H1 (cell line): ENCODE measurements around the gene TMEM25. TPM values are rescaled to one million over a fixed set of nuclear protein-coding genes. Genes with fewer than 3 reads are reported as not detected.

Experiments used
- CTCF ChIA-PET: fragments of 300-600 bp; sonication (Branson Sonifier 250); formaldehyde crosslinking; loops from one replicate; lab custom pipeline; 2021; ENCODE audit not compliant: partially characterized antibody; lab: Charles Lee
- POLR2A ChIA-PET: fragments of 300-600 bp; sonication (Branson Sonifier 250); formaldehyde crosslinking; loops from one replicate; lab custom pipeline; 2021; ENCODE audit warnings: inconsistent platforms; ENCODE audit not compliant: partially characterized antibody; lab: Charles Lee
- DNase-seq, 2 experiments: peaks; one replicate each; pipeline versions ENCODE4 v3.0.0 to v3.0.0-alpha.2; 2010 to 2022; ENCODE audit warnings: low spot score in 2 of 2, low read depth in 1 of 2, mixed read lengths in 1 of 2
- FAIRE-seq: peaks from 2 replicates; lab custom pipeline; 2011; peaks lifted over from hg19 to GRCh38; lab: Jason Lieb, UNC
- H2AFZ ChIP-seq: 2 replicates; pipeline ENCODE4 v1.8.1; 2012; ENCODE audit warnings: low read length, inconsistent platforms
- H2AK5ac ChIP-seq: 2 replicates; pipeline ENCODE4 v1.6.1; 2013; ENCODE audit warnings: low read depth, low read length
- H2BK120ac ChIP-seq: replicated peaks from 2 replicates; pipeline ENCODE3; 2013; ENCODE audit warnings: low read depth, low read length, inconsistent platforms
- H2BK12ac ChIP-seq: 2 replicates; pipeline ENCODE4 v1.6.1; 2013; ENCODE audit warnings: low read depth, low read length
- H2BK15ac ChIP-seq: 2 replicates; pipeline ENCODE4 v1.6.1; 2013; ENCODE audit warnings: low read length
- H2BK20ac ChIP-seq: 2 replicates; pipeline ENCODE4 v1.6.1; 2013; ENCODE audit warnings: low read length
- H2BK5ac ChIP-seq: 2 replicates; pipeline ENCODE4 v1.6.1; 2013; ENCODE audit warnings: low read depth, low read length
- H3K14ac ChIP-seq: 2 replicates; pipeline ENCODE4 v1.6.1; 2013; ENCODE audit warnings: inconsistent platforms; ENCODE audit not compliant: insufficient read length
- H3K18ac ChIP-seq: 2 replicates; pipeline ENCODE4 v1.6.1; 2013; ENCODE audit warnings: low read length; ENCODE audit errors: extremely low read depth
- H3K23ac ChIP-seq: 2 replicates; pipeline ENCODE4 v1.6.1; 2013; ENCODE audit warnings: inconsistent platforms; ENCODE audit not compliant: insufficient read length
- H3K23me2 ChIP-seq: 2 replicates; pipeline ENCODE4 v1.6.1; 2013; ENCODE audit warnings: low read depth, low read length
- H3K27ac ChIP-seq: 2 replicates; pipeline ENCODE4 v1.6.1; 2011; ENCODE audit warnings: low read depth, low read length, inconsistent platforms
- H3K27me3 ChIP-seq, 4 experiments: replicated peaks in 1 of 4; 1 replicate in 1 of 4; 2 replicates in 3 of 4; pipeline versions ENCODE4 v1.6.1 to v1.8.1; 2011 to 2013; ENCODE audit warnings: low read length in 3 of 4, mild to moderate bottlenecking in 3 of 4, inconsistent platforms in 2 of 4, mixed read lengths in 2 of 4, moderate library complexity in 1 of 4; ENCODE audit not compliant: control insufficient read depth in 3 of 4, insufficient read depth in 3 of 4; ENCODE audit errors: extremely low read depth in 1 of 4
- H3K36me3 ChIP-seq, 4 experiments: 2 replicates each; pipeline versions ENCODE4 v1.6.1 to v1.8.1; 2011 to 2013; ENCODE audit warnings: mild to moderate bottlenecking in 4 of 4, low read length in 3 of 4, moderate library complexity in 2 of 4, control low read depth in 1 of 4, inconsistent platforms in 1 of 4; ENCODE audit not compliant: insufficient read depth in 4 of 4, control insufficient read depth in 2 of 4
- H3K4ac ChIP-seq: replicated peaks from 2 replicates; pipeline ENCODE3; 2013; ENCODE audit warnings: low read length, low read depth, mixed read lengths, inconsistent platforms; ENCODE audit not compliant: insufficient read length
- H3K4me1 ChIP-seq, 4 experiments: replicated peaks in 1 of 4; 1 replicate in 1 of 4; 2 replicates in 3 of 4; pipeline versions ENCODE4 v1.6.1 to v1.8.1; 2011 to 2013; ENCODE audit warnings: low read length in 3 of 4, inconsistent platforms in 2 of 4, mixed read lengths in 1 of 4; ENCODE audit not compliant: insufficient read depth in 4 of 4, control insufficient read depth in 3 of 4
- H3K4me2 ChIP-seq, 2 experiments: 2 replicates each; pipeline versions ENCODE4 v1.6.1 to v1.8.1; 2011 to 2013; ENCODE audit warnings: low read depth in 2 of 2, low read length in 2 of 2, control low read depth in 1 of 2, inconsistent platforms in 1 of 2, mild to moderate bottlenecking in 1 of 2; ENCODE audit not compliant: insufficient read depth in 1 of 2
- H3K4me3 ChIP-seq, 4 experiments: fragments of 200-600, 300-600 bp in 1 of 4; sonication (generic), shearing (Covaris generic), sonication (Bioruptor Twin) in 1 of 4; 2 replicates each; pipeline versions ENCODE4 v1.5.1 to v1.8.1; 2011 to 2016; ENCODE audit warnings: low read length in 4 of 4, low read depth in 3 of 4, control low read depth in 2 of 4, inconsistent platforms in 2 of 4, mild to moderate bottlenecking in 2 of 4, mixed read lengths in 1 of 4, moderate library complexity in 1 of 4; ENCODE audit not compliant: insufficient read depth in 2 of 4; ENCODE audit errors: extremely low read depth in 1 of 4
- H3K56ac ChIP-seq: replicated peaks from 2 replicates; pipeline ENCODE3; 2013; ENCODE audit warnings: low read depth, mild to moderate bottlenecking, mixed read lengths, low read length, inconsistent platforms; ENCODE audit not compliant: insufficient read length
- H3K79me1 ChIP-seq: 2 replicates; pipeline ENCODE4 v1.6.1; 2013; ENCODE audit warnings: low read depth, low read length, control low read depth
- H3K79me2 ChIP-seq, 2 experiments: 2 replicates each; pipeline versions ENCODE4 v1.6.1 to v1.8.1; 2012 to 2013; ENCODE audit warnings: low read length in 2 of 2, mild to moderate bottlenecking in 2 of 2, inconsistent platforms in 1 of 2; ENCODE audit not compliant: insufficient read depth in 2 of 2, control insufficient read depth in 1 of 2
- H3K9ac ChIP-seq, 4 experiments: replicated peaks in 1 of 4; 1 replicate in 1 of 4; 2 replicates in 3 of 4; pipeline versions ENCODE4 v1.6.1 to v1.8.1; 2011 to 2013; ENCODE audit warnings: low read depth in 3 of 4, low read length in 3 of 4, control low read depth in 2 of 4, mild to moderate bottlenecking in 2 of 4, moderate library complexity in 2 of 4, inconsistent platforms in 1 of 4; ENCODE audit errors: extremely low read depth in 1 of 4
- H3K9me3 ChIP-seq, 2 experiments: 2 replicates each; pipeline versions ENCODE4 v1.6.1 to v1.8.1; 2012 to 2013; ENCODE audit warnings: mild to moderate bottlenecking in 2 of 2, moderate library complexity in 2 of 2, control low read depth in 1 of 2, inconsistent platforms in 1 of 2, low read depth in 1 of 2, low read length in 1 of 2, mixed read lengths in 1 of 2; ENCODE audit not compliant: insufficient read depth in 2 of 2
- H4K20me1 ChIP-seq, 2 experiments: replicated peaks in 1 of 2; 2 replicates each; pipeline versions ENCODE3 to v1.8.1; 2011 to 2013; ENCODE audit warnings: inconsistent platforms in 2 of 2, low read length in 2 of 2, mild to moderate bottlenecking in 1 of 2; ENCODE audit not compliant: insufficient read depth in 2 of 2, control insufficient read depth in 1 of 2
- H4K5ac ChIP-seq: 2 replicates; pipeline ENCODE4 v1.6.1; 2013; ENCODE audit warnings: low read length, low read depth, mixed read lengths, inconsistent platforms; ENCODE audit not compliant: insufficient read length
- H4K8ac ChIP-seq: 2 replicates; pipeline ENCODE4 v1.8.0; 2013; ENCODE audit warnings: mild to moderate bottlenecking, moderate library complexity, low read length, inconsistent platforms; ENCODE audit not compliant: insufficient read depth; ENCODE audit errors: extremely low read depth
- H4K91ac ChIP-seq: replicated peaks from 2 replicates; pipeline ENCODE3; 2013; ENCODE audit warnings: low read length, mixed read lengths, inconsistent platforms; ENCODE audit not compliant: insufficient read length
- ASH2L ChIP-seq: fragments of 200-600, 300-600 bp; sonication (generic); IDR thresholded peaks from one replicate; pipeline ENCODE4 v1.7.1; 2017; ENCODE audit warnings: low read length
- CEBPB ChIP-seq: IDR thresholded peaks from 2 replicates; pipeline ENCODE4 v1.6.1; 2012; ENCODE audit warnings: low read depth, low read length
- EP300 ChIP-seq, 2 experiments: IDR thresholded peaks; 1 replicate in 1 of 2; 2 replicates in 1 of 2; pipeline ENCODE4 v1.6.1; 2011 to 2012; ENCODE audit warnings: low read depth in 2 of 2, low read length in 2 of 2, mild to moderate bottlenecking in 2 of 2, borderline replicate concordance in 1 of 2, inconsistent platforms in 1 of 2, moderate library complexity in 1 of 2
- GTF2F1 ChIP-seq: IDR thresholded peaks from 2 replicates; pipeline ENCODE4 v1.6.1; 2012; ENCODE audit warnings: low read depth, low read length, improper control_type of control experiment, borderline replicate concordance
- JUND ChIP-seq: IDR thresholded peaks from 2 replicates; pipeline ENCODE4 v1.6.1; 2011; ENCODE audit warnings: mild to moderate bottlenecking, improper control_type of control experiment, low read length
- PHF8 ChIP-seq: fragments of 200-600 bp; sonication (generic); conservative IDR thresholded peaks from 2 replicates; pipeline ENCODE4 v1.7.1; 2012; ENCODE audit warnings: low read depth, mild to moderate bottlenecking, inconsistent platforms, low read length, moderate library complexity
- RAD21 ChIP-seq, 2 experiments: IDR thresholded peaks in 1 of 2; conservative IDR thresholded peaks in 1 of 2; 2 replicates each; pipeline ENCODE4 v1.6.1; 2011; ENCODE audit warnings: low read depth in 2 of 2, low read length in 2 of 2, improper control_type of control experiment in 1 of 2, inconsistent platforms in 1 of 2, mild to moderate bottlenecking in 1 of 2, moderate library complexity in 1 of 2
- RFX5 ChIP-seq: IDR thresholded peaks from 2 replicates; pipeline ENCODE4 v1.6.1; 2011; ENCODE audit warnings: low read depth, low read length, improper control_type of control experiment, borderline replicate concordance
- RXRA ChIP-seq: IDR thresholded peaks from 2 replicates; pipeline ENCODE4 v1.6.1; 2011; ENCODE audit warnings: low read depth, mild to moderate bottlenecking, low read length, moderate library complexity; ENCODE audit not compliant: insufficient read depth
- SIX5 ChIP-seq: IDR thresholded peaks from 2 replicates; pipeline ENCODE4 v1.6.1; 2011; ENCODE audit warnings: mild to moderate bottlenecking, low read depth, low read length
- YY1 ChIP-seq: IDR thresholded peaks from 2 replicates; pipeline ENCODE4 v1.6.1; 2011; ENCODE audit warnings: low read depth, mild to moderate bottlenecking, low read length
- polyA plus RNA-seq, 7 experiments: library from polyadenylated mRNA; depleted of rRNA in 3 of 7; stranded (reverse) in 5 of 7; unstranded in 2 of 7; fragments of >200 nt in 5 of 7; fragments of 200-250 nt in 2 of 7; gene quantifications; 1 replicate in 5 of 7; 2 replicates in 1 of 7; 4 replicates in 1 of 7; pipeline versions ENCODE4 v1.2.1 to v1.2.3, GENCODE V29; 2011 to 2013; ENCODE audit warnings: missing spikeins in 2 of 7, mixed read lengths in 2 of 7
- total RNA-seq: library from RNA; stranded (reverse); fragmentation: NEBNext Ultra II Directional; extraction: Animal tissue kit (Norgen Biotek cat#: 25700); gene quantifications from 2 replicates; pipeline ENCODE4 v1.2.1, GENCODE V29; 2021
- TF ChIP-seq, protein P1 (sequence below): IDR thresholded peaks from 2 replicates; pipeline ENCODE4 v1.6.1; 2012; ENCODE audit warnings: inconsistent platforms
- TF ChIP-seq, protein P2 (sequence below): IDR thresholded peaks from 2 replicates; pipeline ENCODE4 v1.6.1; 2012; ENCODE audit warnings: low read length, inconsistent platforms

The TMEM25 gene
- total and polyA plus RNA-seq, 2 of the 8 experiments (the other 6 are each of a cell fraction or from before 2014, with no cell fraction given): 18.3 to 26.8 TPM

GRCh38 chr11:118524356-118524755 is 6.6 kb upstream of the TMEM25 start:
- Histone ChIP-seq H3K4me2 (no peak overlapping the region), H4K5ac (no peak overlapping the region), H3K14ac (no peak overlapping the region), H4K20me1 (peaks cover 0 to 7% of the 10 kb centered on the region in 2 experiments), H2AK5ac (no peak overlapping the region), H3K27me3 (no peaks in the 10 kb centered on the region; a peak in 1 of 7 replicates), H3K27ac (no peak overlapping the region), H3K79me2 (no peaks in the 10 kb centered on the region), H2BK12ac (no peak overlapping the region), H3K4ac (no peak overlapping the region), H3K4me3 (no peak overlapping the region), H2BK15ac (no peak overlapping the region), H3K9me3 (no peaks in the 10 kb centered on the region), H3K56ac (no peak overlapping the region), H4K91ac (no peak overlapping the region), H3K9ac (no peak overlapping the region), H4K8ac (no peak overlapping the region), H3K79me1 (no peaks in the 10 kb centered on the region), H3K23ac (no peak overlapping the region), H2AFZ (no peak overlapping the region), H3K18ac (no peak overlapping the region), H3K36me3 (peaks cover 9 to 54% (median 50%) of the 10 kb centered on the region in 4 experiments), H3K23me2 (no peaks in the 10 kb centered on the region), H2BK20ac (no peak overlapping the region), H3K4me1 (peaks cover 0 to 4% (median 1%) of the 10 kb centered on the region in 4 experiments; a peak in 2 of 7 replicates), H2BK5ac (no peak overlapping the region), H2BK120ac (no peak overlapping the region)
- DNase-seq (no peak), FAIRE-seq (no peak)
- ChIA-PET CTCF (interaction anchor here (0.6 to 1.6 kb wide), 3 partner anchors 8 to 36 kb away, joined by 3 to 5 read pairs (median 4); no protein-coding TSS in a partner anchor), POLR2A (no interaction called here)
- TF ChIP-seq RFX5: no peak
- no peak for TF ChIP-seq ASH2L
- no peak for TF ChIP-seq RAD21 (IDR thresholded peaks at IDR 0.05 in 1 of 2, conservative IDR thresholded peaks at IDR 0.05 in 1 of 2; ENCODE audit: low read depth in 2 of 2, low read length in 2 of 2)
- no peak for TF ChIP-seq CEBPB
- no peak for TF ChIP-seq GTF2F1
- no peak for TF ChIP-seq JUND
- TF ChIP-seq, protein P1, sequence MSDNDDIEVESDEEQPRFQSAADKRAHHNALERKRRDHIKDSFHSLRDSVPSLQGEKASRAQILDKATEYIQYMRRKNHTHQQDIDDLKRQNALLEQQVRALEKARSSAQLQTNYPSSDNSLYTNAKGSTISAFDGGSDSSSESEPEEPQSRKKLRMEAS: no peak
- no peak for TF ChIP-seq PHF8
- TF ChIP-seq SIX5: no peak
- no peak for TF ChIP-seq EP300 (IDR thresholded peaks at IDR 0.05; ENCODE audit: borderline replicate concordance in 1 of 2, low read depth in 2 of 2, low read length in 2 of 2)
- TF ChIP-seq, protein P2, sequence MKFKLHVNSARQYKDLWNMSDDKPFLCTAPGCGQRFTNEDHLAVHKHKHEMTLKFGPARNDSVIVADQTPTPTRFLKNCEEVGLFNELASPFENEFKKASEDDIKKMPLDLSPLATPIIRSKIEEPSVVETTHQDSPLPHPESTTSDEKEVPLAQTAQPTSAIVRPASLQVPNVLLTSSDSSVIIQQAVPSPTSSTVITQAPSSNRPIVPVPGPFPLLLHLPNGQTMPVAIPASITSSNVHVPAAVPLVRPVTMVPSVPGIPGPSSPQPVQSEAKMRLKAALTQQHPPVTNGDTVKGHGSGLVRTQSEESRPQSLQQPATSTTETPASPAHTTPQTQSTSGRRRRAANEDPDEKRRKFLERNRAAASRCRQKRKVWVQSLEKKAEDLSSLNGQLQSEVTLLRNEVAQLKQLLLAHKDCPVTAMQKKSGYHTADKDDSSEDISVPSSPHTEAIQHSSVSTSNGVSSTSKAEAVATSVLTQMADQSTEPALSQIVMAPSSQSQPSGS: no peak
- TF ChIP-seq RXRA: no peak
- TF ChIP-seq YY1: no peak
